Neural crest cell (in vitro differentiated cells): ENCODE results near the gene GRIP1. TPM values are rescaled to one million over a fixed set of nuclear protein-coding genes. Genes with fewer than 3 reads are reported as not detected.
A peak's percentile ranks its signal among the peaks of the same experiment; 100 is the strongest.
"Not testable (repeated sequence)": the region's sequence is repeated elsewhere in the genome, so short reads cannot be mapped to it uniquely, and the experiment has no call there.

Experiments used
- DNase-seq: peaks from one replicate; pipeline ENCODE4 v3.0.0; 2021; ENCODE audit warnings: low read depth, mixed read lengths, low spot score
- H3K27ac Mint-ChIP-seq: one replicate; pipeline ENCODE4 v1.8.0; 2021; ENCODE audit warnings: mild to moderate bottlenecking, mixed read lengths; ENCODE audit not compliant: unreplicated experiment
- H3K27me3 Mint-ChIP-seq: 2 replicates; pipeline ENCODE4 v1.8.0; 2021; ENCODE audit warnings: low read depth, mild to moderate bottlenecking, mixed read lengths
- H3K36me3 Mint-ChIP-seq: 2 replicates; pipeline ENCODE4 v1.8.0; 2021; ENCODE audit warnings: low read depth, mild to moderate bottlenecking, mixed read lengths
- H3K4me1 Mint-ChIP-seq: 2 replicates; pipeline ENCODE4 v1.8.0; 2021; ENCODE audit warnings: mixed read lengths
- H3K4me3 Mint-ChIP-seq: one replicate; pipeline ENCODE4 v1.8.0; 2021; ENCODE audit warnings: mild to moderate bottlenecking, mixed read lengths
- H3K9me3 Mint-ChIP-seq: 2 replicates; pipeline ENCODE4 v1.8.0; 2021; ENCODE audit warnings: mixed read lengths
- total RNA-seq: library from RNA; stranded (reverse); gene quantifications from 2 replicates; pipeline ENCODE4 v1.2.1, GENCODE V29; 2021
- TF ChIP-seq, protein P1 (sequence below): fragments of 200-600 bp; sonication (generic); conservative IDR thresholded peaks from 2 replicates; pipeline ENCODE4 v1.5.0; 2021; ENCODE audit warnings: antibody characterized with exemption, mild to moderate bottlenecking

The GRIP1 gene
- total RNA-seq, 1 donor from 2014 or later, result 40.3 TPM

- Mint-ChIP-seq H3K27me3 (no peaks in the 10 kb centered on the region), H3K4me1 (peaks cover 5% of the 10 kb centered on the region), H3K9me3 (no peaks in the 10 kb centered on the region), H3K27ac (no peak overlapping the region), H3K4me3 (no peak overlapping the region), H3K36me3 (no peaks in the 10 kb centered on the region)
- TF ChIP-seq, protein P1, sequence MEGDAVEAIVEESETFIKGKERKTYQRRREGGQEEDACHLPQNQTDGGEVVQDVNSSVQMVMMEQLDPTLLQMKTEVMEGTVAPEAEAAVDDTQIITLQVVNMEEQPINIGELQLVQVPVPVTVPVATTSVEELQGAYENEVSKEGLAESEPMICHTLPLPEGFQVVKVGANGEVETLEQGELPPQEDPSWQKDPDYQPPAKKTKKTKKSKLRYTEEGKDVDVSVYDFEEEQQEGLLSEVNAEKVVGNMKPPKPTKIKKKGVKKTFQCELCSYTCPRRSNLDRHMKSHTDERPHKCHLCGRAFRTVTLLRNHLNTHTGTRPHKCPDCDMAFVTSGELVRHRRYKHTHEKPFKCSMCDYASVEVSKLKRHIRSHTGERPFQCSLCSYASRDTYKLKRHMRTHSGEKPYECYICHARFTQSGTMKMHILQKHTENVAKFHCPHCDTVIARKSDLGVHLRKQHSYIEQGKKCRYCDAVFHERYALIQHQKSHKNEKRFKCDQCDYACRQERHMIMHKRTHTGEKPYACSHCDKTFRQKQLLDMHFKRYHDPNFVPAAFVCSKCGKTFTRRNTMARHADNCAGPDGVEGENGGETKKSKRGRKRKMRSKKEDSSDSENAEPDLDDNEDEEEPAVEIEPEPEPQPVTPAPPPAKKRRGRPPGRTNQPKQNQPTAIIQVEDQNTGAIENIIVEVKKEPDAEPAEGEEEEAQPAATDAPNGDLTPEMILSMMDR, result no peak
- DNase-seq, result no peak
Observed at GRCh38 chr12:66319266-66319954, 359.5 kb downstream of the GRIP1 start.

DNA sequence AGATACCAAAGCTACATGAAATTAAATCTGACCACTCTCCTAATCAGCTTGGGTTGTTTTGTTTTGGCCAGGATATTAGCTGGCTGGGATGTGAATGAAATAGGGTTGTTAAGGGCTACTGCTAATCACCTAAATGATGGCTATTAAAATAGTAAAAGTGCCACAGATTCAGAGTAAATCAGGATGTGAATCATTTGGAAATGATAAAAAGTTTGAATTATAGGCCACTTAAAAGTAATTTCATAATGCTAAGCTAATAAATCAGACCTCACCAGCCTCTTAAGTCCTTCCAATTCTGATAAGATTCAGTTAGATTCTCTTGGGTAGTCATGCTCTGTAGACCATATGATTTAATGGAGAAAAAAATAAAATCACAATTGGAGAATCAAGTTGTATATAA, 364.6 kb downstream of the GRIP1 start:
- H3K27ac Mint-ChIP-seq, result no peak overlapping the region
- peaks cover 7% of the 10 kb centered on the region for H3K36me3 Mint-ChIP-seq
- TF ChIP-seq, protein P1, result no peak
- no peak overlapping the region for H3K4me3 Mint-ChIP-seq
- H3K9me3 Mint-ChIP-seq, result no peaks in the 10 kb centered on the region
- H3K27me3 Mint-ChIP-seq, result no peaks in the 10 kb centered on the region
- DNase-seq, result no peak
- peaks cover 4% of the 10 kb centered on the region for H3K4me1 Mint-ChIP-seq

- TF ChIP-seq, protein P1, result no peak
- Mint-ChIP-seq H3K36me3 (peaks cover 7% of the 10 kb centered on the region), H3K27ac (no peak overlapping the region), H3K9me3 (no peaks in the 10 kb centered on the region), H3K4me3 (no peak overlapping the region), H3K27me3 (no peaks in the 10 kb centered on the region), H3K4me1 (no peaks in the 10 kb centered on the region)
- DNase-seq, result no peak
Observed at GRCh38 chr12:66312189-66312588, 366.7 kb downstream of the GRIP1 start.

- Mint-ChIP-seq H3K4me3 (no peak overlapping the region), H3K27me3 (no peaks in the 10 kb centered on the region), H3K36me3 (peaks cover 7% of the 10 kb centered on the region), H3K9me3 (no peaks in the 10 kb centered on the region), H3K27ac (no peak overlapping the region), H3K4me1 (no peaks in the 10 kb centered on the region)
- TF ChIP-seq, protein P1, result no peak
- no peak for DNase-seq
Observed at GRCh38 chr12:66309606-66310005, 369.3 kb downstream of the GRIP1 start.

GRCh38 chr12:66304296-66304900, 374.5 kb downstream of the GRIP1 start:
- TF ChIP-seq, protein P1, result no peak
- Mint-ChIP-seq H3K9me3 (no peaks in the 10 kb centered on the region), H3K4me3 (peak overlapping the region; percentile 35), H3K27me3 (peaks cover 25% of the 10 kb centered on the region), H3K36me3 (no peaks in the 10 kb centered on the region), H3K27ac (no peak overlapping the region), H3K4me1 (peaks cover 17% of the 10 kb centered on the region)
- DNase-seq, result no peak

DNA sequence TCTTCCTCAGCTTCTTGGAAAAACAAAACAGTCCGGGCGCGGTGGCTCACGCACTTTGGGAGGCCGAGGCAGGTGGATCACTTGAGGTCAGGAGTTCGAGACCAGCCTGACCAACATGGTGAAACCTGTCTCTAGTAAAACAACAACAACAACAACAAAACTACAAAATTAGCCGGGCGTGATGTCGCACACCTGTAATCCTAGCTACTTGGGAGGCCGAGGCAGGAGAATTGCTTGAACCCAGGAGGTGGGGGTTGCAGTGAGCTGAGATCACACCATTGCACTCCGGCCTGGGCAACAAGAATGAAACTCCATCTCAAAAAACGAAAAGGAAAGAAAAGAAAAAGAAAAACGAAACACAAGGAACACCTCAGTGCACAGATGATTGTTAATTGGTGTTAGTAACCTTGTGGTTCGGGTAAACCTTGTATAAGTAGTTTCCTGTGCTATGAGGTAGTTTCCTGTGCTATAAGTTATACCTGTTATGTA, 375.5 kb downstream of the GRIP1 start:
- Mint-ChIP-seq H3K4me1 (peaks cover 17% of the 10 kb centered on the region), H3K4me3 (peak overlapping the region; percentile 98), H3K27me3 (peaks cover 28% of the 10 kb centered on the region)
- not testable (repeated sequence) for H3K9me3 Mint-ChIP-seq, H3K36me3 Mint-ChIP-seq, DNase-seq, H3K27ac Mint-ChIP-seq
